Activated CD4-positive, alpha-beta T cell treated with anti-CD3 and anti-CD28 coated beads, Interleukin-2, amount 10 ng/mL, durations not matched to agents 7 days and 5 days (primary cell): Measurements from ENCODE around the gene TK2. TPM values are rescaled to one million over a fixed set of nuclear protein-coding genes. Genes with fewer than 3 reads are reported as not detected.
A peak's percentile ranks its signal among the peaks of the same experiment; 100 is the strongest.

ENCODE experiments used
- CTCF ChIA-PET: fragments of 350-600 bp; sonication (Branson Sonifier 250); formaldehyde crosslinking; loops from one replicate; lab custom pipeline; 2021; ENCODE audit warnings: antibody characterized with exemption; lab: Charles Lee
- POLR2A ChIA-PET: fragments of 350-600 bp; sonication (Branson Sonifier 250); formaldehyde crosslinking; loops from one replicate; lab custom pipeline; 2021; ENCODE audit warnings: antibody characterized with exemption; lab: Charles Lee
- DNase-seq: peaks from one replicate; pipeline ENCODE4 v3.0.0-alpha.2; 2020
- H3K27ac Mint-ChIP-seq: one replicate; pipeline ENCODE4 v1.8.0; 2021; ENCODE audit warnings: mild to moderate bottlenecking, moderate library complexity, mixed read lengths
- H3K27me3 Mint-ChIP-seq: one replicate; pipeline ENCODE4 v1.8.0; 2021; ENCODE audit warnings: mixed read lengths
- H3K36me3 Mint-ChIP-seq: one replicate; pipeline ENCODE4 v1.8.0; 2021; ENCODE audit warnings: low read depth, mixed read lengths
- H3K4me1 Mint-ChIP-seq: one replicate; pipeline ENCODE4 v1.8.0; 2021; ENCODE audit warnings: mixed read lengths
- H3K4me3 Mint-ChIP-seq: one replicate; pipeline ENCODE4 v1.8.0; 2021; ENCODE audit warnings: mild to moderate bottlenecking, moderate library complexity, mixed read lengths
- H3K9me3 Mint-ChIP-seq: one replicate; pipeline ENCODE4 v1.8.0; 2021; ENCODE audit warnings: mixed read lengths
- total RNA-seq, 2 experiments: library from RNA; stranded (reverse); gene quantifications; one replicate each; pipeline ENCODE4 v1.2.3, GENCODE V29; 2021

The TK2 gene
- total RNA-seq, 2 experiments from 2014 or later, result 7.4 to 9.3 TPM

DNA sequence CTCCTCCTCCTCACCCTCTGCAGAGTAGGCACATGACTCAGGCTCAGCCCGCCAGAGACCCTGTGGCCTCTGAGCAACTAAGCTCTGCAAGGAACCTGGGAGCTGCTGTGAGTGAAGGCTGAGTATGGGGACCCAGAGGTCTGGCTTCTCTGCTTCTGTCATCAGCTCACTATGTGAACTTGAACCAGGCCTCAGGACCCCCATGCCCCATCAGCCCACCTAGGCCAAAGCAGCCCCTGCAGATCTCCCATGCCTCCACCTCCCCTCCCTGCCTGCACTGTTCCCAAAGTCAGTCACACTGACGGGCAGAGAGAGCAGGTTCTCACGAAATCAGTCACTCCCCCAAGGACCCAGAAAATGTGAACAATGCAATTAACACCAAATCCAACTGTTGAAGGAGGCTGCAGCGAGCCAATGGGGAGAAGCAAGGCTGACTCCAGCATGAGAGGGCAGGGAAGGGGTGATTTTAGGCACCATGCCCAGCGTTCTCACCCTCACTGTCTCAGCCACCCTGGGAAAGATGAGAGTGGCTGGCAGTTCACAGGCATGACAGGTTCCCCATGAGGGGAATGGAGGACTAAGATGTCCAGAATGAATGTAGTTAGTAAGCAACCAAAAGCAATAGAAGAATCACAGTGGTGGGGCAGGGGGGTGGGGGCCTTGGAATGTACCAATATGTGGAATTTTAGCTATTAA lies 62.2 kb downstream of the TK2 start:
- ChIA-PET POLR2A (no interaction called here), CTCF (interaction anchor here (0.7 to 2.2 kb wide), 5 partner anchors 10 to 117 kb away, joined by 3 to 8 read pairs (median 4); no protein-coding TSS in a partner anchor)
- no peak for DNase-seq
- Mint-ChIP-seq H3K27ac (no peak overlapping the region), H3K9me3 (no peaks in the 10 kb centered on the region), H3K4me3 (no peak overlapping the region), H3K36me3 (no peaks in the 10 kb centered on the region), H3K27me3 (no peaks in the 10 kb centered on the region), H3K4me1 (peaks cover 22% of the 10 kb centered on the region)

DNA sequence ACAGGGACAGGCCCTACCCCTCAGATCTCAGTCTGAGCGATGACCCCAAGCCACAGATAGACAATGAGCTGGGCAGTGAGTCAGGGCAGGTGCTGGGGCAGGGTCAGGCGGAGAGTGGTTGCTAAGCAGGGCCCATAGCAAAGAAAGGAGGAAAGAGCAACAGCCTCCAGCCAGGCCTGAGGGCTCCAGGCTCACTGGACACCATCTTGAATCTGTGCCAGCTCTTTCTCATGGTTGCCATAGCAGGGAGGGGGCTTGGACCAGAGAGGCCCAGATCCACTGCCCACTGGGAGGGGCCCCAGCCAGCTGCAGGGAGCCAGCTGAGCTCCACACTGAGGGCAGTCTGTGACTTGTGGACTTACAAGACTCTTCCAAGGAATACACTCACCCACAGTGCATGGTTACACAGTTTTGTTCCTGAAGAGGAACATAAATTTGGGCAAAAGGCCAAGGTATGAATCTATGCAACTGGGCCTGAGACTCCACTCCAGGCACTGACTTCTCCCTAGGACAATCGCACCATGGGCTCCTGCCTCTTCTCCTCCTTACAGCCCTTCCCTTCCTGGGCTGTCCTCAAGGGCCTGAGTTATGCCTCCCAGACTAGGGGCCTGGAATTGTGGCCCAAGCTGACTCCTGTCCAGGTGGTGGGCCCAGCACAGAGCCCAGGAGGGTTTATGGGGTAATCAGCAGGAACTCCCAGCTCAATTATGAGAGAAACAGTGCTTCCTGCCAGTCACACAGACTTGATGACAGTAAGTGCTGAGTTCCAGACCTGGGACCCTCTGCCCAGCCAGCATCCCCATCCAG lies 62.9 kb downstream of the TK2 start:
- H3K4me3 Mint-ChIP-seq, result no peak overlapping the region
- H3K4me1 Mint-ChIP-seq, result peaks cover 22% of the 10 kb centered on the region
- DNase-seq, result no peak
- POLR2A ChIA-PET, result no interaction called here
- CTCF ChIA-PET, result interaction anchor here (0.9 to 2.2 kb wide), 4 partner anchors 9 to 102 kb away, joined by 3 to 8 read pairs (median 4); no protein-coding TSS in a partner anchor
- H3K27me3 Mint-ChIP-seq, result no peaks in the 10 kb centered on the region
- H3K9me3 Mint-ChIP-seq, result no peaks in the 10 kb centered on the region
- no peaks in the 10 kb centered on the region for H3K36me3 Mint-ChIP-seq
- H3K27ac Mint-ChIP-seq, result no peak overlapping the region

DNA sequence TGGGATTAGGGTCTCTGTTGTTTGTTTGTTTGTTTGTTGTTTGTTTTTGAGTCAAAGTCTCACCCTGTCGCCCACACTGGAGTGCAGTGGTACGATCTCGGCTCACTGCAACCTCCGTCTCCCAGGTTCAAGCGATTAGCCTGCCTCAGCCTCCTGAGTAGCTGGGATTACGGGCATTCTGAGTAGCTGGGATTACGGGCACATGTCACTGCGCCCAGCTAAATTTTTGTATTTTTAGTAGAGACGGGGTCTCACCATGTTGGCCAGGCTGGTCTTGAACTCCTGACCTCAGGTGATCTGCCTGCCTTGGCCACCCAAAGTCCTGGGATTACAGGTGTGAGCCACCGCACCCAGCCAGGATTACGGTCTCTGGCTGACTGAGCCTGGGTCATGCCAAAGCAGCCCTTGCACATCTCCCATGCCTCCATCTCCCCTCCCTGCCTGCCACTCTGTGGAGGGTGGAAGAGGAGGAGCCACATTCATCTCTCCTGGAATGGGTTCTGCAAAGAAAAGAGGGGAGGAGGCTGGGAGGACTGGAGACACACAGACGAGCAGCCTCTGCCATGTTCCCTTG lies 63.6 kb downstream of the TK2 start:
- Mint-ChIP-seq H3K4me3 (no peak overlapping the region), H3K4me1 (peaks cover 22% of the 10 kb centered on the region), H3K36me3 (no peaks in the 10 kb centered on the region), H3K27me3 (no peaks in the 10 kb centered on the region), H3K9me3 (no peaks in the 10 kb centered on the region), H3K27ac (no peak overlapping the region)
- CTCF ChIA-PET, result interaction anchor here (1.3 to 2.2 kb wide), 4 partner anchors 8 to 103 kb away, joined by 4 to 8 read pairs (median 4); no protein-coding TSS in a partner anchor
- DNase-seq, result no peak
- POLR2A ChIA-PET, result no interaction called here

DNA sequence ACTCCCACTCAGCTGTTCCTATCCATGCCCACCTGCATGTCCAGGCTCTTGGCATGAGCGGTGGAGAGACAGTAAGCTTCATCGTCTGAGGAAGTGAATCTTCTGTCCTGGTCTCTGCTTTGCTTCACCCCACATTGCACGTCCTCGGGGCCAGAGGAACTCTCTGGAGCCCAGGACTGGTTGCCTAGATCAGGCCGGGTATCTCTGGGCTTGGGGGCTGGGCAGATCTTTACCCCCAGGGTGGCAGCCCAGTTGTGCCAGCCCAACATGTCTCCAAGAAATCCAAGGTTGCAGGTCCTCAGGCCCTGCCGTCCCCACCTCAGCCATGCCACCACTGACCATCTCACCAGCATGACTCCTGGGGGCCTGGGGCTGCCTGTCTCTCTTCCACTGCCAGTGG lies 64.5 kb downstream of the TK2 start:
- no peaks in the 10 kb centered on the region for H3K27me3 Mint-ChIP-seq
- peak overlapping the region; percentile 81 for H3K27ac Mint-ChIP-seq
- no peaks in the 10 kb centered on the region for H3K36me3 Mint-ChIP-seq
- no peak for DNase-seq
- POLR2A ChIA-PET, result no interaction called here
- peaks cover 22% of the 10 kb centered on the region for H3K4me1 Mint-ChIP-seq
- H3K4me3 Mint-ChIP-seq, result no peak overlapping the region
- CTCF ChIA-PET, result interaction anchor here (1.7 to 2.2 kb wide), 2 partner anchors 9 to 104 kb away, joined by 4 to 8 read pairs; no protein-coding TSS in a partner anchor
- H3K9me3 Mint-ChIP-seq, result no peaks in the 10 kb centered on the region

DNA sequence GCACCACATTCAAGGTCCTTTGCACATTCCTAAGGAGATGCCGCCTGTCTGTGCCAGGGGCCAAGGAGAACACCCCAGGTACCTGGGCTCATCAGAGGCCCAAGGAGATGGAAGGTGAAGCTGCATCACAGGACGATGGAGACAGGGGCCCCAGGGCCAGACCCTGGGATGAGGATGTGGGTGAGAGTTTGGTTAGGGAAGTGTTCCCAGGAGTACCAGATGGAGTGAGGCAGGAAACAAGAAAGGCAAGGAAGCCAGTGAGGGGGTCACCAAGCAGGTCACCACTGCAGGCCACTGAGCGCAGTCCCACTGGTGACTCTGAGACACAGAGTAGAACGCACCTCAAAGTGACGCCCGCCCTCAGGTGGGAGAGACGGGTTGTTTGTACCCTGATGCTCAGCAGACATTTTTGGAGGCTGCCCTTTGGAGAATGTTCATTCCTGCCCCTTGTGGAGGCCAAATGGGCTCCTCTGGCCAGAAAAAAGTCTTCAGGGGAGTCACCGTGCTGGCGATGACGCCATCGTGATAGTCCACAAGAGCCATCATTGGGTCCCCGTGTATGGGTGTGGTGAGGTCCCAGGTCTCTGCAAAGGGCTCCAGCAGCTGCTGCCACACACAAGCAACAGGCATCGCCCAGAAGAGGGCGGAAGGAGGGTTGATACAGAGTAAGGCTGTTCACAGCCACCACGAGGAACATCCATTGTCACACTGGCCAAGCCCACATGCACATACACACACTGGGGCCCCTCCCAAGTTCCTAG lies 65.3 kb downstream of the TK2 start:
- CTCF ChIA-PET, result interaction anchor here (0.6 to 1.7 kb wide), 3 partner anchors 67 to 296 kb away, joined by 3 to 4 read pairs (median 3); partner anchors contain the start of gene CKLF
- peaks cover 24% of the 10 kb centered on the region for H3K4me1 Mint-ChIP-seq
- POLR2A ChIA-PET, result no interaction called here
- H3K36me3 Mint-ChIP-seq, result no peaks in the 10 kb centered on the region
- DNase-seq, result no peak
- H3K27me3 Mint-ChIP-seq, result no peaks in the 10 kb centered on the region
- no peaks in the 10 kb centered on the region for H3K9me3 Mint-ChIP-seq
- no peak overlapping the region for H3K27ac Mint-ChIP-seq
- H3K4me3 Mint-ChIP-seq, result no peak overlapping the region

DNA sequence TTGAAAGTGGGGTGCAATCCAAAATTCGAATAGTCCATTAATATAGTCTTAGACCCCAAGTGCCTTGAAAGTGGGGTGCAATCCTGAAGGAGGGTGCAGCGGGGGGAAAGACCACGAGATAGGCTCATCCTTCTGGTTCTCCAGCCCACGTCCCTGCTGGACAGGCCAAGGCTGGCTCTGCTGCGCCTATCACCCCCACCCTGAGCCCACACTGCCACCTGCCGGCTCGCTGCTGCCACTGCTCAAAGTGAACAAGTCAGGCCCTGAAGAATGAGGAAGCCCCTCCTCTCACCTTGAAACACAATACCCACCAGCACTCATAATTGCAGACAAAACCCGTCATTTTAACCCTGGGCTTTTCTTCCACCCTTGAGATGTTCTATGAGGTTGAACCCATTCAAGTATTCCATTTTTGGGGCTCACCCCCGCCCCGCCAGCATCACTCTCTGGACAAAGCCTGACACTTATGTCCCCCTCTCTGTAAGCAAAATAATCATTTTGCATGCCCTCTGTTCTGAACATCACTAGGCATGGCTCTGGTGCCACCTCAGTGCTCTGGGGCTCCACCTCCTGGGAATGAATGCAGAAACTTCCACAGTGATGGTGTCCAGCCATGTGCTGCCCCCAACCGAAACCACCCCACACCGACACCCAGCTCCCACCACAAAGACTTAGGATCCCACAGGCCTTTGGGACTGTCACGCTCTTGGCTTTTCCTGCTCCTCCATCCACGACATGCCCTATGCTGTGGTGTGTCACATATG lies 66.1 kb downstream of the TK2 start:
- Mint-ChIP-seq H3K27me3 (no peaks in the 10 kb centered on the region), H3K4me3 (no peak overlapping the region), H3K9me3 (no peaks in the 10 kb centered on the region), H3K27ac (no peak overlapping the region), H3K4me1 (peaks cover 31% of the 10 kb centered on the region), H3K36me3 (no peaks in the 10 kb centered on the region)
- ChIA-PET POLR2A (no interaction called here), CTCF (interaction anchor here (0.6 to 2.0 kb wide), 8 partner anchors 10 to 297 kb away, joined by 3 to 11 read pairs (median 4); partner anchors contain the start of gene CKLF)
- peak; percentile 78 for DNase-seq

DNA sequence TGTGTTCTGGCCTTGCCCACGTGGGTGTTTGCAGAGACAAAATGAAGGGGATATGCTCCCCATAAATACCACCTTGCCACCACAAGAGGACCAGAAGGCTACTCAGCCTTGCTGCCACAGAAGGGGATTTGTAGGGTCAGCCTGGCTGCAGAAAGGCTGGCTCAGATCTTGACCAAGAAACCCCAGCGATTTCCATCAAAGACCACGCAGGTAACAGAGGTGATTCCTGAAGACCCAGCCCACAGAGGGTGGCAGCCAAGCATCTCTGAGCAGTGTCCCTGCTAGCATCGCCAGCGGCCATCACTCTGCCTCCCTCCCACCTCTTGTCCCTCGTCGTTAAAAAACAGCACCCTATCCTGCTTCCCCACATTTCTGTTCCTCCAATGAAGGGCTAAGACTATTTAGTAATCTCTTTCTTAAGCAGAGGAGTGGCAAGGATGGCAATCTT lies 68.0 kb downstream of the TK2 start:
- ChIA-PET CTCF (interaction anchor here (0.9 to 2.0 kb wide), 7 partner anchors 8 to 108 kb away, joined by 3 to 9 read pairs (median 7); partner anchors contain the start of gene CMTM2), POLR2A (no interaction called here)
- no peaks in the 10 kb centered on the region for H3K9me3 Mint-ChIP-seq
- H3K4me3 Mint-ChIP-seq, result no peak overlapping the region
- no peak overlapping the region for H3K27ac Mint-ChIP-seq
- no peaks in the 10 kb centered on the region for H3K36me3 Mint-ChIP-seq
- DNase-seq, result no peak
- no peaks in the 10 kb centered on the region for H3K27me3 Mint-ChIP-seq
- peaks cover 46% of the 10 kb centered on the region for H3K4me1 Mint-ChIP-seq

DNA sequence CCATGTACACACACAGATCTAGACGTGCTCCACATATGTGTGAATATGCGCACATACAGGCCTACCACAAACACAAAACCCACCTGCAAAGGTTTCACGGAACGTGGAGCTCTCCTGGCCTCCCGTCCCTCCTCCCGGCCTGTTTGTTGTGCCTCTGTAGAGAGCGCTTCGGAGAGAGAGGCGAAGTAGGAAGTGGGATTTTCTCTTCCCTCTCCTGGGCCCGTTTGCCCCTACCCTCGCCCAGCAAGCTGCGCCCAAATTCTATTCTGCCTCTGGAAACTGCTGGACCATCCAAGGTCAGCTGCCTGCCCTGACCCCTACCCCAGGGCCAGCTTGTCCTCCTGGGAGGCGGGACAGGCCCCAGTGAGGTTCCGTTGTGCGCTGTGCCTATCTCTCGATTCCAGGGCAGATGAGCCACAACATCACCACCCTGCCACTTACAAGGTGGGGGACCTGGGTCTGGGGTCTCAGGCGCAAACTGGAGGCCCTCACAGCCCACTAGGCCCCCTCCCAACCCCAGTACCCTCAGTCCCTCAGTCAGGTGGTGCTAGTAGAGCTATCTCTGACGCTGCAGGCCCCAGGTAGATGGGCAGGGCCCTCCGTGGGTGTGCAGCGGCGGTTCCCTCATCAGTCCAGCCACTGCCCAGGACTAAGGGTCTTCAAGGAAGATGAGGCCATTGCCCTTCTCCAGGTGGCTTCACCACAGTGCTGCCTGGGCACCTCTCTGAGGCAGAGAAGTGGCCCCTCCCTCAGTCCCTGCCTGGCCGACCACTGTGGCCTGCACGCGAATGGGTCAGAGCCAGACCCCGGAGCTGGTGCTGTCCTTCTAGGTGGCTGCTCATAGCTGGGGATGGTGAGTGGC lies 68.6 kb downstream of the TK2 start:
- Mint-ChIP-seq H3K4me3 (no peak overlapping the region), H3K36me3 (no peaks in the 10 kb centered on the region), H3K27ac (no peak overlapping the region), H3K4me1 (peaks cover 53% of the 10 kb centered on the region), H3K9me3 (no peaks in the 10 kb centered on the region), H3K27me3 (no peaks in the 10 kb centered on the region)
- ChIA-PET POLR2A (no interaction called here), CTCF (interaction anchor here (0.6 to 1.9 kb wide), 7 partner anchors 12 to 108 kb away, joined by 3 to 7 read pairs (median 4); partner anchors contain the start of gene CMTM2)
- DNase-seq, result no peak

DNA sequence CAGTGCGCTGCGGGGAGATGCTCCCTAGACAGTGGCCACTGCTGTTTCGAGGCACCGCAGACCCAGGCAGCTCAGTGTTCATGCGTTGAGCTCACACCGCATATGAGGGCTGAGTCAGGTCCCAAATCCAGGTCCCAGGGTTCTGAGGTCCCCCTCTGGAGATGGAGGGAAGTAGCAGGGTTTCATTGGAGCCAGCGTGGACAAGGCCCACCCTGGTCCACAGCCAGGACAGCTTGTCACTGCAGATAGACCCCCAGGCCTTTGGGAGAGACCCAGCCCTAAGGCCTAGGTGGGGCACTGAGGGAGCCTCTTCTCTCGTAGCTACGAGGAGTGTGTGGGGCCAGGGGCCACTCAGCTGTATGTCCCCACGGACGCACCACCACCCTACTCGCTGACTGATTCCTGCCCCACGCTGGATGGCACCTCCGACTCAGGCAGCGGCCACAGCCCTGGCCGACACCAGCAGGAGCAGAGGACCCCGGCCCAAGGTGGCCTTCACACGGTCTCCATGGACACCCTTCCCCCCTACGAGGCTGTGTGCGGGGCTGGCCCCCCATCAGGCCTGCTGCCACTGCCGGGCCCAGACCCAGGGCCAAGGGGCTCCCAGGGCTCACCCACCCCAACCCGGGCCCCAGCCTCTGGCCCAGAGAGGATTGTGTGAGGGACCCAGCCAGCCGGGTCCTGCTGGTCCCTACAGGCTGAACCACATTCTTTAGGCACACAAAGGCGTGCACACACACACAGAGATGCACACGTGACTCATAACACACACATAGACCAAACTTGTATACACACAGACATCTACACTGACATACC lies 69.4 kb downstream of the TK2 start:
- H3K4me1 Mint-ChIP-seq, result peaks cover 57% of the 10 kb centered on the region
- no peaks in the 10 kb centered on the region for H3K9me3 Mint-ChIP-seq
- CTCF ChIA-PET, result interaction anchor here (0.6 to 2.1 kb wide), 7 partner anchors 11 to 109 kb away, joined by 3 to 10 read pairs (median 4); no protein-coding TSS in a partner anchor
- no peak for DNase-seq
- no peak overlapping the region for H3K4me3 Mint-ChIP-seq
- H3K27ac Mint-ChIP-seq, result no peak overlapping the region
- no peaks in the 10 kb centered on the region for H3K27me3 Mint-ChIP-seq
- POLR2A ChIA-PET, result no interaction called here
- H3K36me3 Mint-ChIP-seq, result no peaks in the 10 kb centered on the region

DNA sequence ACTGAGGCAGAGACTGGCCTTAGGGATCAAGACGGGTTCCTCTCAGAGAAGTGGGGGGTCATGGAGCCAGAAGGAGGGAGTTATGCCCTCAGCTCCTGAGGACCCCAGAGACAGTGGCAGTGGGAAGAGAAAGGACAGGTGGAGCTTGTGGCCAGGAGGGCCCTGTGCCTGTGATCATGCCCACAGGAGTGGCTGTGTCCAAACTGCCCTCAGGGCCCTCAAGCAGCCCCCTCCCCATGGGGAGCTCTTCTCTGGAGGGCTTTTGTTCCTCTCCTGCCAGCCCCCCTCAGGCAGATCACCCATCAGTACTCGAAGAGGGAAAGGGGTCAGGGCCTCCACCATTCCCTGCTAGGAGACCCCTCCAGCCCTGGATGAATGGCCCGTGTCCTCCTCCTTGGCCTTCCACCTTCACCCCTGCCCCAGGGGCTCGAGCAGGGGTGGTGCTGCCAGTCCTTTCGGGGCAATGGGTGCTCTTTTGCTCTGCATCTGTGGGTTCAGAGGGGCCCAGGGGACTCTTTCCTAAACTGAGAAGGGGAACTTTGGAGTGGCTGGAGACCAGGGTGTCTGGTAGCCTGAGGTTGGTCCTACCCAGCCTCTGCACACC lies 70.2 kb downstream of the TK2 start:
- Mint-ChIP-seq H3K4me1 (peaks cover 58% of the 10 kb centered on the region), H3K27me3 (no peaks in the 10 kb centered on the region), H3K27ac (no peak overlapping the region), H3K9me3 (no peaks in the 10 kb centered on the region), H3K4me3 (no peak overlapping the region), H3K36me3 (no peaks in the 10 kb centered on the region)
- CTCF ChIA-PET, result interaction anchor here (1.3 to 2.1 kb wide), 6 partner anchors 10 to 110 kb away, joined by 4 to 10 read pairs (median 4); no protein-coding TSS in a partner anchor
- DNase-seq, result no peak
- POLR2A ChIA-PET, result no interaction called here
